Measurements from ENCODE around the gene MYL1. TPM values are rescaled to one million over a fixed set of nuclear protein-coding genes. Genes with fewer than 3 reads are reported as not detected.

Gene MYL1
- total and polyA plus RNA-seq, 8 donors = 0.45 to 7.3 TPM; not detected in 6

DNA sequence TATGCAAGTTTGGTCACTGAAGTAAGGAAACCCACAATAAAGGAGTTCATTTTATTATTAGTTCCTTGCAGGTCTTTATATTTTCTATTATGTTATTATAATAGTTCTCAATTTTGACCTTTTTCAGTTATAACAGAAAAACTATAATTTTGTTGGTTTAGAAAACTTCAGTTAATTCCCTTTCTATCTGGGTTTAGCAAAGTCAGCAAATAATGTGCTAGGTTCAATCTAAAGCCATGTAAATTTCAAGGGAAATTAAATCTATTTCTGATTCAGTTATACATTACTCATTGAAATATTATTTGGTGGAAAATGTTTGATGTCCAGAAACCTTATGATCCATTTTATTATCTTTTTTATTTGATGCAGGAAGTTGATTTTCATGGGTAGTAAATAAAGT lies 43.7 kb downstream of the MYL1 start:
- no peak for DNase-seq
- Histone ChIP-seq H3K4me1 (no peaks in the 10 kb centered on the region), H3K36me3 (no peaks in the 10 kb centered on the region), H3K9me3 (no peaks in the 10 kb centered on the region), H3K4me3 (no peak overlapping the region), H3K27me3 (no peaks in the 10 kb centered on the region), H3K27ac (no peak overlapping the region)
- intact Hi-C loops (cut with DNase I; ENCODE audit: low total_unique reads) = no loop called here
- TF ChIP-seq EP300 (IDR thresholded peaks at IDR 0.05) = no peak
- no peak for TF ChIP-seq CTCF (IDR thresholded peaks at IDR 0.05)
- no peak for TF ChIP-seq POLR2A (IDR thresholded peaks at IDR 0.05)
- no peak for TF ChIP-seq POLR2AphosphoS5 (IDR thresholded peaks at IDR 0.05)

DNA sequence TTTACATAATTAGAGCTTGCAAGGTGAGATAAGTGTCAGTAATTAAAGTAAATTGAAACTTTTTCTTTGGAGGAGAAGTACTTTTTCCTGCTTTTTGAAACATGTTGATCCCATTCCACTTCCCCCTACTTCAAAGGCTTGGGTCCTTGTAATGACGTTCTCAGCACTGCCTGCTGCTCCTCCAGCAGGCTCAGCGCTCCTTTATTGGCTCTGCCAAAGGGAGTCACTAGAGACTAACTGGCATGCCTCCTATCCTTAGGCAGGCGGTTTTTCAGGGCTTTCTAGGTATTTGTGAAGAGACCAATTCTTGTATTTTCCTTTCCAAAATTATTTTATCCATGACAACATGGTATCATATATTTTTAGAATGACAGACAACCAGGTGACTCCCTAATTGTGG lies 45.8 kb downstream of the MYL1 start:
- 34 to 57% (median 38%) methylated on average over 3 of the region's 3 CpGs for WGBS, 5 donors
- Histone ChIP-seq H3K27ac (no peak overlapping the region), H3K4me3 (no peak overlapping the region), H3K4me1 (no peaks in the 10 kb centered on the region), H3K9me3 (no peaks in the 10 kb centered on the region), H3K36me3 (no peaks in the 10 kb centered on the region), H3K27me3 (no peaks in the 10 kb centered on the region)
- intact Hi-C loops (cut with DNase I; ENCODE audit: low total_unique reads) = no loop called here
- no peak for TF ChIP-seq POLR2A (IDR thresholded peaks at IDR 0.05)
- no peak for TF ChIP-seq POLR2AphosphoS5 (IDR thresholded peaks at IDR 0.05)
- TF ChIP-seq CTCF (IDR thresholded peaks at IDR 0.05) = no peak
- no peak for TF ChIP-seq EP300 (IDR thresholded peaks at IDR 0.05)
- no peak for DNase-seq

DNA sequence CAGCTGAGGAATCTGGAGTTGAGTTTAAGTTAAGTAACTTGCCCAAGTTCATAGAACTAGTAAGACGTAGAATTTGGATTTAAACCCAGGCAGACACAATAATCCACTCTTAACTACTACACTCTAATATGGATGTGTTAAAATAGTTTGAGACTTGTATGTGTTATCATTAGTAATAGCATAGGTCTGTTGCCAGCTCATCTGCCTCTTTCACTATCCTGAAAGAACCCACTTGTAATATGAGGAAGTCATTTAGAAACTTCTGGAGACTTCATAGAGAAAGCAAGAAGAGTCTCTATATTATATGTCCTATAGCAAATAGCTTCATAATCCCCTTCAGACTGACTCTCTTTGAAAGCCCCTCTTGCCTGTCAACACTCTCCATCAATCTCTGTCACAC lies 46.7 kb downstream of the MYL1 start:
- H3K36me3 ChIP-seq = no peaks in the 10 kb centered on the region
- intact Hi-C loops (cut with DNase I; ENCODE audit: low total_unique reads) = no loop called here
- WGBS, 5 donors = 70 to 96% (median 91%) methylated on average over 1 of the region's 1 CpG
- H3K27ac ChIP-seq = no peak overlapping the region
- TF ChIP-seq EP300 (IDR thresholded peaks at IDR 0.05) = no peak
- TF ChIP-seq CTCF (IDR thresholded peaks at IDR 0.05) = no peak
- no peak for TF ChIP-seq POLR2A (IDR thresholded peaks at IDR 0.05)
- TF ChIP-seq POLR2AphosphoS5 (IDR thresholded peaks at IDR 0.05) = no peak
- H3K9me3 ChIP-seq = no peaks in the 10 kb centered on the region
- H3K4me3 ChIP-seq = no peak overlapping the region
- H3K4me1 ChIP-seq = no peaks in the 10 kb centered on the region
- DNase-seq = no peak
- H3K27me3 ChIP-seq = no peaks in the 10 kb centered on the region

DNA sequence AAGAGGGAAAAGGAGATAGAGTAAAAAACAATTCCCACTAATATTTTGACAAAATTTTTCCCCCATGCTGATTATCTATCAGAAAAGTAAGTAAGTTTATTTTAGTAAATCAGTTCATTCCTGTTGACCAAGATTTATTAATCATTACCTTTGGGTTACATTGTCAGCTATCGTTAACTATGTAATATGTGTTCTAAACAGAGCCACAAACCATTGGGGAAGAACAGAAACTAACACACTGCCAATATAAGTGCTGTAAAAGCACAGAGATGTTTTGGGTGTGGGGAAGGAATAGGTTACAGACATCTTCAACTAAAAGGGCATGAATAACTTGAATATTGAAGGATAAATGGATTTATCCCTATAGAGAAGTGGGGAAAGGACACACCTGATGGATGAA lies 47.3 kb downstream of the MYL1 start:
- Histone ChIP-seq H3K9me3 (no peaks in the 10 kb centered on the region), H3K27me3 (no peaks in the 10 kb centered on the region), H3K4me3 (no peak overlapping the region), H3K27ac (no peak overlapping the region), H3K4me1 (no peaks in the 10 kb centered on the region), H3K36me3 (no peaks in the 10 kb centered on the region)
- DNase-seq = no peak
- intact Hi-C loops (cut with DNase I; ENCODE audit: low total_unique reads) = no loop called here
- 24 to 43% (median 37%) methylated on average over 1 of the region's 1 CpG for WGBS, 5 donors
- TF ChIP-seq POLR2A (IDR thresholded peaks at IDR 0.05) (no peak), EP300 (IDR thresholded peaks at IDR 0.05) (no peak), CTCF (IDR thresholded peaks at IDR 0.05) (no peak), POLR2AphosphoS5 (IDR thresholded peaks at IDR 0.05) (no peak)

Measured in stomach (tissue), 9 donors.